Stimulated activated CD8-positive, alpha-beta memory T cell treated with anti-CD3 and anti-CD28 coated beads, Interleukin-15, amount 100 ng/mL, for 4 hours (primary cell): ENCODE results near the gene PCDH10.
"Not testable (repeated sequence)": the region's sequence is repeated elsewhere in the genome, so short reads cannot be mapped to it uniquely, and the experiment has no call there.

Experiments
- DNase-seq, 2 donors: peaks; one replicate each; pipeline ENCODE4 v3.0.0-alpha.2; 2020; ENCODE audit warnings: low read depth in 2 of 2

PCDH10 gene

DNA sequence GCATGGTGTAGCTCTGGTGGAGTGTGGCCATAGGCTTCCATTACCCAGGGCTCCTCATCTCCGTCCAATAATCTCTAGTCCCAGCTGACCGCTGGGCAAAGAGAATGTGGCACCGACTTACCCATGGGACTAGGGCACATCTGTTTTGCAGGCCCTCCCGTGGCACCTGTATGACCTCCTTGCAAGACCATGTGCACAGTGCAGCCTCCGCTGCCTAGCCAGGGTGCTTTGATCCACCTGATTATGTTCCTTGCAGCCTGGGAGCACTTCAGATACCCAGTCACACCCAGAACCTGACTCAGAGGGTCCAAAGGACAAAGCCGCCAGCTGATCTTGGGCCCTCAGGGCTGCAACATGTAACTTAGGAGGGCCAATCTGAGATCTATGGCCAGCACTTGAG, 84.8 kb downstream of the PCDH10 start:
- no peak for DNase-seq

DNA sequence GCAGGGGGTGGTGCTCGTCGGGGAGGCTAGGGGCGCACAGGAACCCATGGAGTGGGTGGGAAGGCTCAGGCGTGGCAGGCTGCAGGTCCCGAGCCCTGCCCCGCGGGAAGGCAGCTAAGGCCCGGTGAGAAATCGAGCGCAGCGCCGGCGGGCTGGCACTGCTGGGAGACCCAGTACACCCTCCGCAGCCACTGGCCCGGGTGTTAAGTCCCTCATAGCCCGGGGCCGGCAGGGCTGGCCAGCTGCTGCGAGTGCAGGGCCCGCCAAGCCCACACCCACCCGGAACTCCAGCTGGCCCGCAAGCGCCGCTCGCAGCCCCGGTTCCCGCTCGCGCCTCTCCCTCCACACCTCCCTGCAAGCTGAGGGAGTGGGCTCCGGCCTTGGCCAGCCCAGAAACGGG, 91.4 kb downstream of the PCDH10 start:
- not testable (repeated sequence) for DNase-seq
